Stimulated activated CD4-positive, alpha-beta T cell treated with anti-CD3 and anti-CD28 coated beads, Interleukin-12 subunit alpha, Interleukin-12 subunit beta, amount 100 ng/mL, for 24 hours (primary cell): ENCODE measurements around the gene DAZL.

Experiments
- DNase-seq, 2 experiments: peaks; one replicate each; pipeline ENCODE4 v3.0.0-alpha.2; 2020; ENCODE audit warnings: low read depth in 2 of 2

The DAZL gene

GRCh38 chr3:16595778-16596177, 9.4 kb downstream of the DAZL start:
- DNase-seq, result no peak

DNA sequence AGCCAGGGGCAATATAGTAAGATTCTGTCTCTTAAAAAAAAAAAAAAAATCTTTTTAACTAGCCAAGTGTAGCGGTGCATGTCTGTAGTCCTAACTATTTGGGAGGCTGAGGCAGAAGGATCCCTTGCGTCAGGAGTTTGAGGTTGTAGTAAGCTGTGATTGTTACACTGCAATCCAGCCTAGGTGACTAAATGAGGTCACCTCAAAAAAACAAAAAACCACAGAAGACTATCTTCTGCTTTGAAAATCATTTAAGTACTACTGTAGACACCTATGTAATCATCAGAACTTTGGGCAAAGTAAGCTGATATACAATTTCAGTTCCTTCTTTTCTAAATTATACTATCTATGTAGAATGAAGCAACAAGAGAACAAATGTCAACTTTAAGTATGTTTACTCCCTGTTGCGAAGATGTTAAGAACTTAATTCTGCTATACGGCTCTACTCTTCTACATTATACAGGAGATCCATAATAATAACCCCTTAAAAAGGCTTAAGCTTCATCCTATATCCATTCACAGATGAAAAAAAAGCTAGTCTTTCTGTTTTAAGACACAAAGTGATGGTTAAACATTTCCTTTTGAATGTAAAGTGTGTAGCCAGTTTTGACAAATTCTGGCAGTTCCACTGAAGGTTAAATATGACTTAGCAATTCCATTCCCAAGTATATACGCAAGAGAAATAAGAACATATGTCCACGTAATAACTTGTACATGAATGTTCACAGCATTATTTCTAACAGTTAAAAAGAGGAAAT, 15.2 kb downstream of the DAZL start:
- no peak for DNase-seq

- no peak for DNase-seq
Measured at GRCh38 chr3:16589120-16589519, 16.1 kb downstream of the DAZL start.

GRCh38 chr3:16587681-16588060, 17.6 kb downstream of the DAZL start:
- DNase-seq, result no peak

GRCh38 chr3:16587047-16587680, 18.1 kb downstream of the DAZL start:
- no peak for DNase-seq

GRCh38 chr3:16584880-16585279, 20.3 kb downstream of the DAZL start:
- DNase-seq, result no peak

DNA sequence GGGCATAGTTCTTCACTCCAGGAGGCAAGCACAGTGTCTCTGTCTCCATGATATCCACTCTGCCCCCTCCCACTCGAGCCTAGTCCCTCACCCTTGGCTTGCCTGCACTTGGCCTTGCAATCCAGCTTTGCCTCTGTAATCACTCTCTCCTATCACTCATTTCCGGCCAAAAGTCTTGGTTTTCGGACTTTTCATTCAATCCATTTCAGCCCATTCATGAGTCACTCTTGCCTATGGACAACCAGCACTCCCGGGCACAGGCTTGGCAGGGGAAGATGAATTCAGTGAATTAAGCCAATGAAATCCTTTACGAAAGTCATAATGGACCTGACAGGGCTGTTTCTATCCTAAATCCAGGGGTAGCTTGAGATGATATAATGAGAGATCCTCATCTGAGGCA, 21.7 kb downstream of the DAZL start:
- no peak for DNase-seq

- DNase-seq, result no peak
Measured at GRCh38 chr3:16570113-16570512, 35.1 kb downstream of the DAZL start.

- no peak for DNase-seq
Measured at GRCh38 chr3:16568532-16568931, 36.7 kb downstream of the DAZL start.

GRCh38 chr3:16568115-16568514, 37.1 kb downstream of the DAZL start:
- DNase-seq, result no peak

- DNase-seq, result no peak
Measured at GRCh38 chr3:16559653-16560365, 45.4 kb downstream of the DAZL start.

DNA sequence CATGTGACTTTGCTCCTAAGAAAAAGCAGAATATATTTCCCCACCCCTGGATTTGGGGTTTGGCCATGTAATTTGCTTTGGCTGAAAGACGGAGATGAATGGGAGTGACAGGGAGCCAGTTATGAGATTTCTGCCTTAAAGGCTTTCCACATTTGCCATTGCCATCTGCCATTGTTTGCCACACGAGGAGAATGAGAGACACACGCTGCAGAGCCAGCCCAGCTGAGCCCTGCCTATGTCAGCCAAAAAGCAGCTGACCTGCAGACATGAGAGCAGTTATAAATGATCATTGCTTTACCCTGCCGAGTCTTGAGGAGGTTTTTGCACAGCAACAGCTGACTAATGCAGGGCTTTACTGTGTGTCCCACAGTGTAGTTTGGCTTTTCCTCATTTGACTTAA, 51.1 kb downstream of the DAZL start:
- DNase-seq, result no peak

DNA sequence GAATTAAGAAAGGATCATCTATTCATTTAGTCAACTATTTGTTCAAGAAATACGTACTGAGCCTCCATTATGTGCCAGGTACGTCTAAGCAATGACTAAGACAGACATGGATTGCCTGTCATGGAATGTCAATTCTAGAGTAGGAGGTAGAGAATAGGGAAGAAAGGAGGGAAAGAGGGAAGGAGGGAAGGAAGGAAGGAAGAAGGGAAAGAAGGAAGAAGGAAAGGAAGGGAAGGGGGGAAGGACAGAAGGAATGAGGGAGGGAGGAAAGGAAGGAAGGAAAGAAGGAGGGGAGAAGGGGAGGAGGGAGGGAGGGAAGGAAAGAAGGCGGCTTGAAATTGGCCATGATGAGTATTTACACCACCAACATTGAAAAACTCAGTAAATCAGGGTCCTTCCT, 52.5 kb downstream of the DAZL start:
- no peak for DNase-seq

DNA sequence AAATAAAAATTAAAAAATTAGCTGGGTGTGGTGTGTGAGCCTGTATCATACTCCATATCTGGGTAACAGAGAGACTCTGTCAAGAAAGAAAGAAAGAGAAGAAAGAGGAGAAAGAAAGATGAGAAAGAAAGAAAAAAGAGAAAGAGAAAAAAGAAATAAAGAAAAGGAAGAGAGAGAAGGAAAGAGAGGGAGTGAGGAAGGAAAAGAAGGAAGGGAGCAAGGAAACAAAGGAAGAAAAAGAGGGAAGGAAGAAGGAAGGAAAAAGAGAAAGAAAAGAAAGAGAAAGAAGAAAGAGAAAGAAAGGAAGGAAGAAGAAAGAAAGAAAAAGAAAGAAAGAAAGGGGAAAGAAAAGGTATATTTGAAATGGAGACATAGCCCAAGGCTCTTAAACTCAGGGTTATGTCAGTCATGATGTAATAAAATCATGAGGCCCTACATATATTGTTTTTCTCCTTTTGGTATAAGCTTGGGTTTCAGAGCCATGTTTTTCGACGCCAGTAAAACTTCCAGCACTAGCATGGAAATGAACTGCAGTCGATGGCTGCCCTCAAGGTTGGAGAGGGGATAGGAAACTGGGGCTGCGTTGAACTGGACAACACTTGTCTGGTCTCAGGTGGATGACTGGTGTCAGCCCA, 53.8 kb downstream of the DAZL start:
- no peak for DNase-seq

- DNase-seq, result peak; percentile 54 to 70
Measured at GRCh38 chr3:16550676-16551341, 54.4 kb downstream of the DAZL start.

DNA sequence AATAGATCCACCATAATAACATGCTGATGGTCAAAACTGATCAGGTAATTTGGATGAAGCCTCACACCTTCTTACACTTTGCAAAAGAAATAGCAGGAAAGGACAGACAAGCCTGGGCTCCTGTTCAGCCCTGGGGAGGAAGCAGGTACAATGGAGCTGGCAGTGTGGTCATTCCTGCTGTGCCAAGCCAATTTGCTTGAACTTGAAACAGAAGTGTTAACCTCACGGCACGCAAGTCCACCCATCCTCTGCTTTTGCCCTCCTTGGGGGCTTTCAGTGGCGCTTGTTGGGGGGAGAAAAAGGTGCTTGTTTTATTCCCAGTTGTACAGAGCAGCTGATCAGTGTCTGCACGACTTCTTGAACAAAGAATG, 54.9 kb downstream of the DAZL start:
- DNase-seq, result no peak

GRCh38 chr3:16548721-16549120, 56.5 kb downstream of the DAZL start:
- no peak for DNase-seq

DNA sequence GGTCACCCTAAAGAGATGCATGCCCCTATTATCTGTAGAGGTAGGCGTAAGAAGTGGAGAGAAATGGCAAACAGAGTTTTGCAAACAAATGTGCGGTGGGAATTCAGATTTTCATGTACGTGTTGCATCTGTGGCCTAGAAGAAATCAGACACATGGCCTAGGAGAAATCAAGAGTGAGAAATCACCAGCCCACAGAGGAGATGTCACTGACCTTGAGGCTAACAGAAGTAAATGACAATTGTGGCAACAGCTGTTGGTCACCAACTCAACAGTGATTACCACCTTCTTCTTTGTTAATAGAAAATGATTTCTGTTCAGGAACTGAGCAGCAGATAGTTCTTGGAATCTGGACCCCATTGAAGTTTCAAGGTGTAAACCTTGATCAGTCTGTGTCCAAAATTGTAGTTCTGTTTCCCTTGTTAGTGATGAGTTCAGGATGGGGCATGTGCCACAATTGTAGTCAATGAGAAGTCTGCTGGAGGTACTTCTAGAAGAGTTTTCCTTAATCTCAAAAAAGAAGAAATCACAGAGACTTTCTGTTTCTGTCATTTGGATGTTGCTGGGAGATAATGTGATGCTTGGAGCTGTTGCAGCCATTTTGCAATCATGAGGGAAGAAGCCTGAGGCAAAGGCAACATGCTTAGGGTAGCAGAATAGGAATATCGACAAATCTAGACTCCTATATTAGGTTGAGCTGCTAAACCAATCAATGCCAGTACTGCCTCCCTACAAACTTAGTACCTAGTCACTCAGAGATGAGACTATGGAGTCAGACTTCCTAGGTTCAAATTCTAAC, 57.5 kb downstream of the DAZL start:
- no peak for DNase-seq

- no peak for DNase-seq
Measured at GRCh38 chr3:16546186-16547010, 58.8 kb downstream of the DAZL start.
